ENCODE measurements around the gene EN1. TPM values are rescaled to one million over a fixed set of nuclear protein-coding genes. Genes with fewer than 3 reads are reported as not detected.

EN1 gene
- total and polyA plus RNA-seq, 7 experiments from 2014 or later, result not detected

- intact Hi-C loops (cut with micrococcal nuclease), result no loop called here
- ATAC-seq, result no peak
- POLR2A ChIA-PET, result no interaction called here
Observed at GRCh38 chr2:118835746-118836410, 11.6 kb downstream of the EN1 start.

GRCh38 chr2:118834901-118835745, 12.3 kb downstream of the EN1 start:
- Histone ChIP-seq H3K27ac (ENCODE audit: low read depth, low read length) (no peak overlapping the region), H3K4me1 (ENCODE audit: control insufficient read depth in 2 of 2, insufficient read depth in 2 of 2, low read length in 2 of 2) (no peaks in the 10 kb centered on the region), H3K4me3 (ENCODE audit: low read length) (no peak overlapping the region), H3K9me3 (ENCODE audit: control insufficient read depth in 2 of 3, low read length in 3 of 3) (no peaks in the 10 kb centered on the region), H3K27me3 (ENCODE audit: control insufficient read depth in 2 of 2, insufficient read depth in 2 of 2, low read length in 2 of 2) (peaks cover 0 to 17% of the 10 kb centered on the region in 2 donors), H3K36me3 (ENCODE audit: control insufficient read depth in 2 of 3, insufficient read depth in 3 of 3, low read length in 3 of 3) (no peaks in the 10 kb centered on the region)
- Mint-ChIP-seq H3K4me3 (peak overlapping the region in 8 of 10 donors; percentile 40 to 77 (median 62)), H3K27ac (no peak overlapping the region), H3K27me3 (peaks cover 73 to 89% (median 87%) of the 10 kb centered on the region in 5 donors), H3K4me1 (peaks cover 0 to 15% (median 12%) of the 10 kb centered on the region in 7 donors), H3K9me3 (peaks cover 0 to 4% (median 0%) of the 10 kb centered on the region in 11 donors), H3K36me3 (no peaks in the 10 kb centered on the region)
- no peak for DNase-seq
- intact Hi-C loops (cut with micrococcal nuclease), result no loop called here
- ChIA-PET POLR2A (no interaction called here), CTCF (no interaction called here)
- no peak for ATAC-seq

More at GRCh38 chr2:118835746-118836410, 11.6 kb downstream of the EN1 start:
- Mint-ChIP-seq H3K4me1 (peaks cover 0 to 18% (median 12%) of the 10 kb centered on the region in 7 donors), H3K27me3 (peaks cover 73 to 93% (median 87%) of the 10 kb centered on the region in 5 donors), H3K9me3 (peaks cover 0 to 4% (median 0%) of the 10 kb centered on the region in 11 donors), H3K27ac (peak overlapping the region in 1 of 9 donors; percentile 54), H3K36me3 (no peaks in the 10 kb centered on the region), H3K4me3 (peak overlapping the region; percentile 39 to 81 (median 68))
- no peak for DNase-seq
- no peak overlapping the region for H3K27ac ChIP-seq (ENCODE audit: low read depth, low read length)
- no peaks in the 10 kb centered on the region for H3K4me1 ChIP-seq (ENCODE audit: control insufficient read depth in 2 of 2, insufficient read depth in 2 of 2, low read length in 2 of 2)
- no peaks in the 10 kb centered on the region for H3K36me3 ChIP-seq (ENCODE audit: control insufficient read depth in 2 of 3, insufficient read depth in 3 of 3, low read length in 3 of 3)
- H3K27me3 ChIP-seq (ENCODE audit: control insufficient read depth in 2 of 2, insufficient read depth in 2 of 2, low read length in 2 of 2), result peaks cover 2 to 17% of the 10 kb centered on the region in 2 donors
- H3K9me3 ChIP-seq (ENCODE audit: control insufficient read depth in 2 of 3, low read length in 3 of 3), result no peaks in the 10 kb centered on the region
- no peak overlapping the region for H3K4me3 ChIP-seq (ENCODE audit: low read length)
- CTCF ChIA-PET, result no interaction called here

DNA sequence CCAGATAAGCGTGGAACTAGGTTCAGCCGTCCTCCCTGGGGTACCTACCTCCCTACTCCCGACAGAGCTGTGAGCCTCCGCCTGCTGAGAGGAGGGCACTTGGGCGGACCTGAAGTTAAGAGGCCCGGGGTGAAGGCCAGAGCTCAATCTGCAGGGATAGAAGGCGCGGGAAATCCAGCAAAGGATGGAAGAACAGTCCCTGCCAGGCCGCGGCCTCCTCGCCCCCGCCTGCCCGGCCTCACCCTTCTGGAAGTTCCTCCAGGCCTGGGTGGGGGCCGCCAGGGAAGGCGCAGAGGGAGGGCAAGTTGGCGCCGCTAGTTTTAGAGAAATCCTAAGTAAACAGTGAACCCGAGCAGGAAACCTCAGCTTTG, 13.0 kb downstream of the EN1 start:
- no peaks in the 10 kb centered on the region for H3K4me1 ChIP-seq (ENCODE audit: control insufficient read depth in 2 of 2, insufficient read depth in 2 of 2, low read length in 2 of 2)
- no peaks in the 10 kb centered on the region for H3K36me3 ChIP-seq (ENCODE audit: control insufficient read depth in 2 of 3, insufficient read depth in 3 of 3, low read length in 3 of 3)
- Mint-ChIP-seq H3K9me3 (peaks cover 0 to 5% (median 0%) of the 10 kb centered on the region in 11 donors), H3K4me1 (peaks cover 0 to 15% (median 12%) of the 10 kb centered on the region in 7 donors), H3K4me3 (peak overlapping the region in 7 of 10 donors; percentile 40 to 77 (median 63)), H3K36me3 (no peaks in the 10 kb centered on the region), H3K27me3 (peaks cover 72 to 89% (median 85%) of the 10 kb centered on the region in 5 donors), H3K27ac (no peak overlapping the region)
- DNase-seq, result no peak
- no peak for ATAC-seq
- H3K4me3 ChIP-seq (ENCODE audit: low read length), result no peak overlapping the region
- ChIA-PET CTCF (no interaction called here), POLR2A (no interaction called here)
- H3K27ac ChIP-seq (ENCODE audit: low read depth, low read length), result no peak overlapping the region
- intact Hi-C loops (cut with micrococcal nuclease), result no loop called here
- peaks cover 0 to 17% of the 10 kb centered on the region in 2 donors for H3K27me3 ChIP-seq (ENCODE audit: control insufficient read depth in 2 of 2, insufficient read depth in 2 of 2, low read length in 2 of 2)
- no peaks in the 10 kb centered on the region for H3K9me3 ChIP-seq (ENCODE audit: control insufficient read depth in 2 of 3, low read length in 3 of 3)

DNA sequence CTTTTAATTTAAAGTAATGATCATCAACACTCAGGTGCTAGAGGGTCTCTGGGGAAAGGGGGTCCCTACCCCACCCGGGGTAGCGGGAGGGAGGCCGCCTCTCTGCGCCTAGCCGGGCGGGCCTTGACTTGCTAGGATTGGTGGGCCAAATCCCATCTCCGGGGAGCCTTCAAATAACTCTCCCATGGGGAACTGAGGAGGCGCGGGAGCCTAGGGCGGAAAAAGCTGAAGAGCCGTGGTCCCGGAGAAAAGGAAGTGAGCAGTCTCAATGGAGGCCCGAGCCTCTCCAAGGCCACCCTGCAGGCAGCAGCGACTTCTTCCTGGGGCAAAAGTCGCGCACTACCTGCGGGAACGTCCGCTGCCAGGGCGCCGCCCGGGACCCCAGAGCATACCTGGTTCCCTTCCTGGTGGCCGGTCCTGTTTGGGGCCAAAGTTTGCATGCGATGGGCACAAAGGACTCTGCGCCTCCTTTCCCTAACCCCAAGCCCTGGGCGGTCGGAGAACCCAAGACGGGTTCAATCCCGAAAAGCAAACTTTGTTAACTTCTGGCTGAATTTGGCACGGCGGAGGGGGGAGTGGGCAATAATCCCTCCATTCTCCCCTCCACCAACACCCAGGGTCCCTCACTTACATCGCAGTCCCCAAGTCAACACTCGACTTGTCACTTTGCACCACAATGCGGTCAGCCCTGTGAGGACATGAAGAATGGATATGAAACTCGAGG, 13.6 kb downstream of the EN1 start:
- no peak for ATAC-seq
- Histone ChIP-seq H3K36me3 (ENCODE audit: control insufficient read depth in 2 of 3, insufficient read depth in 3 of 3, low read length in 3 of 3) (no peaks in the 10 kb centered on the region), H3K4me1 (ENCODE audit: control insufficient read depth in 2 of 2, insufficient read depth in 2 of 2, low read length in 2 of 2) (no peaks in the 10 kb centered on the region), H3K27me3 (ENCODE audit: control insufficient read depth in 2 of 2, insufficient read depth in 2 of 2, low read length in 2 of 2) (peaks cover 0 to 17% of the 10 kb centered on the region in 2 donors), H3K4me3 (ENCODE audit: low read length) (no peak overlapping the region), H3K9me3 (ENCODE audit: control insufficient read depth in 2 of 3, low read length in 3 of 3) (no peaks in the 10 kb centered on the region), H3K27ac (ENCODE audit: low read depth, low read length) (no peak overlapping the region)
- Mint-ChIP-seq H3K9me3 (peaks cover 0 to 3% (median 0%) of the 10 kb centered on the region in 11 donors), H3K4me3 (peak overlapping the region in 7 of 10 donors; percentile 16 to 77 (median 58)), H3K27ac (no peak overlapping the region), H3K4me1 (peaks cover 0 to 15% (median 12%) of the 10 kb centered on the region in 7 donors), H3K27me3 (peaks cover 67 to 89% (median 80%) of the 10 kb centered on the region in 5 donors), H3K36me3 (no peaks in the 10 kb centered on the region)
- CTCF ChIA-PET, result no interaction called here
- no peak for DNase-seq
- intact Hi-C loops (cut with micrococcal nuclease), result no loop called here
- POLR2A ChIA-PET, result no interaction called here

DNA sequence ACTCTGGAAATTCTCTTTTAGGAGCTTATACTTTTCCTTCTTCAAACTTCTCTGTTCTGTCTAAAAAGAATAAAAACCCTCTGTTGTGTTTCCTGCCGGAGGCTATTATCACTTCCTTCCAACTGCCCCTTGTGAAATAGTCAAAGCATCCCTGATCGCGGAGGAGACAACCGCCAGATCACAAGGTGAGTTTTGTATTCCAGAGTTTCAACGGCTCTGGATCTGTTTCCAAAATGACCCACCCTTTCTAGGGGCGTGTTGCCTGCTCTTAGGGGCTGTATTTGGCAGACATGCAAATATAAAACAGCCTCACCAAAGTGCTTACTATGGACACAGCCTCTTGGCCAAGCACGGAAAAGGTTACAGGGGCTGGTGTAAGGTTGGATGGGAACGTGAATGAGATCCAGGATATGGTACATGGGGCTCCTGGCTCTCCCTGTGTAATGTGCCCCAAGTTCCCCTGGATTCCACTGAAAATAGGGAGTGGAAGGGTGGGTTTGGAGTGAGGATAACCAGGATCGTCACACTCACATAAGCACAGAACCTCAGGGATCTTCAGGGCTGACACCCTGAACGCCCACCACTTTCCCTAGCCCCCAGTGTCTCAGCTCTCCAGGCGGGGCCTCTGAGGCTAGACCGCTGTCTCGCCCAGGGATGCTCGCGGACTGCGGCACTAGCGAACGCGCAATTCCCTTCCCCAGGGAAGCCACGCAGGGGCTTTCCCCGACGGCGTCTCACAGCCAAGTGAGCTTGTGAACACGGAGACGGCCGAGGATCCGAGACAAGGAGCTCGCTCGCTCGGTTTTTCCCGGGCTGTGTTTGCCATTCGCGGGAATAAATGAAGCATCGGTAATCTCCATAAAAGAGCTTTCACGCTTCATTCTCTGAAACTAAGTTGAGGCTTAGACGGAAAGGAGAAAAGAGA, 14.4 kb downstream of the EN1 start:
- CTCF ChIA-PET, result no interaction called here
- no peaks in the 10 kb centered on the region for H3K9me3 ChIP-seq (ENCODE audit: control insufficient read depth in 2 of 3, low read length in 3 of 3)
- POLR2A ChIA-PET, result no interaction called here
- peaks cover 0 to 15% (median 12%) of the 10 kb centered on the region in 7 donors for H3K4me1 Mint-ChIP-seq
- no peak overlapping the region for H3K4me3 ChIP-seq (ENCODE audit: low read length)
- peaks cover 0 to 1% (median 0%) of the 10 kb centered on the region in 11 donors for H3K9me3 Mint-ChIP-seq
- peak overlapping the region in 3 of 10 donors; percentile 16 to 62 (median 25) for H3K4me3 Mint-ChIP-seq
- intact Hi-C loops (cut with micrococcal nuclease), result no loop called here
- H3K27ac Mint-ChIP-seq, result no peak overlapping the region
- no peak overlapping the region for H3K27ac ChIP-seq (ENCODE audit: low read depth, low read length)
- H3K27me3 Mint-ChIP-seq, result peaks cover 66 to 89% (median 81%) of the 10 kb centered on the region in 5 donors
- H3K4me1 ChIP-seq (ENCODE audit: control insufficient read depth in 2 of 2, insufficient read depth in 2 of 2, low read length in 2 of 2), result no peaks in the 10 kb centered on the region
- H3K36me3 Mint-ChIP-seq, result no peaks in the 10 kb centered on the region
- H3K36me3 ChIP-seq (ENCODE audit: control insufficient read depth in 2 of 3, insufficient read depth in 3 of 3, low read length in 3 of 3), result no peaks in the 10 kb centered on the region
- DNase-seq (no peak), ATAC-seq (no peak)
- peaks cover 0 to 24% of the 10 kb centered on the region in 2 donors for H3K27me3 ChIP-seq (ENCODE audit: control insufficient read depth in 2 of 2, insufficient read depth in 2 of 2, low read length in 2 of 2)

Data from naive thymus-derived CD4-positive, alpha-beta T cell (primary cell).